ENCODE results near the gene ABCA13.

- TF ChIP-seq CTCF (IDR thresholded peaks at IDR 0.05) (no peak), EZH2phosphoT487 (IDR thresholded peaks at IDR 0.05) (no peak), EZH2 (IDR thresholded peaks at IDR 0.05) (no peak)
Observed at GRCh38 chr7:48551652-48552051, 380.4 kb downstream of the ABCA13 start.

Data from neural progenitor cell (in vitro differentiated cells).